Esophagus muscularis mucosa (tissue), 3 donors: Measurements from ENCODE around the gene XIRP2.

Experiments used
- POLR2A ChIP-seq: fragments of 450-650 bp; IDR thresholded peaks from one replicate; pipeline ENCODE4 v1.6.1; 2017; ENCODE audit warnings: antibody characterized with exemption, moderate library complexity, mild to moderate bottlenecking, low read depth
- TF ChIP-seq, protein P1 (sequence below), 3 experiments: fragments of 200-600 bp in 2 of 3; fragments of 450-650 bp in 1 of 3; sonication (generic) in 2 of 3; IDR thresholded peaks; one replicate each; pipeline ENCODE4 v1.5.1; 2017 to 2019; ENCODE audit warnings: antibody characterized with exemption in 3 of 3, mild to moderate bottlenecking in 2 of 3, moderate library complexity in 1 of 3

- TF ChIP-seq, protein P1, sequence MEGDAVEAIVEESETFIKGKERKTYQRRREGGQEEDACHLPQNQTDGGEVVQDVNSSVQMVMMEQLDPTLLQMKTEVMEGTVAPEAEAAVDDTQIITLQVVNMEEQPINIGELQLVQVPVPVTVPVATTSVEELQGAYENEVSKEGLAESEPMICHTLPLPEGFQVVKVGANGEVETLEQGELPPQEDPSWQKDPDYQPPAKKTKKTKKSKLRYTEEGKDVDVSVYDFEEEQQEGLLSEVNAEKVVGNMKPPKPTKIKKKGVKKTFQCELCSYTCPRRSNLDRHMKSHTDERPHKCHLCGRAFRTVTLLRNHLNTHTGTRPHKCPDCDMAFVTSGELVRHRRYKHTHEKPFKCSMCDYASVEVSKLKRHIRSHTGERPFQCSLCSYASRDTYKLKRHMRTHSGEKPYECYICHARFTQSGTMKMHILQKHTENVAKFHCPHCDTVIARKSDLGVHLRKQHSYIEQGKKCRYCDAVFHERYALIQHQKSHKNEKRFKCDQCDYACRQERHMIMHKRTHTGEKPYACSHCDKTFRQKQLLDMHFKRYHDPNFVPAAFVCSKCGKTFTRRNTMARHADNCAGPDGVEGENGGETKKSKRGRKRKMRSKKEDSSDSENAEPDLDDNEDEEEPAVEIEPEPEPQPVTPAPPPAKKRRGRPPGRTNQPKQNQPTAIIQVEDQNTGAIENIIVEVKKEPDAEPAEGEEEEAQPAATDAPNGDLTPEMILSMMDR (IDR thresholded peaks at IDR 0.05), result no peak
- TF ChIP-seq POLR2A, result no peak
Measured at GRCh38 chr2:166996465-166996864, 108.2 kb downstream of the XIRP2 start.
